ENCODE results near the gene CRYBG3.

Gene CRYBG3

GRCh38 chr3:97992547-97993173, 170.8 kb downstream of the CRYBG3 start:
- H3K4me3 ChIP-seq (ENCODE audit: low read depth, low read length): no peak overlapping the region
- DNase-seq (ENCODE audit: low read depth): no peak

GRCh38 chr3:97993526-97993925, 171.7 kb downstream of the CRYBG3 start:
- DNase-seq (ENCODE audit: low read depth): no peak
- H3K4me3 ChIP-seq (ENCODE audit: low read depth, low read length): no peak overlapping the region

GRCh38 chr3:97994328-97994945, 172.6 kb downstream of the CRYBG3 start:
- H3K4me3 ChIP-seq (ENCODE audit: low read depth, low read length): no peak overlapping the region
- no peak for DNase-seq (ENCODE audit: low read depth)
